ENCODE measurements around the gene APBA2.

- no peak for TF ChIP-seq POLR2AphosphoS5 (IDR thresholded peaks at IDR 0.05)
- no peak for TF ChIP-seq CTCF (IDR thresholded peaks at IDR 0.05)
These were observed 201.1 kb downstream of the APBA2 start for GRCh38 chr15:29086891-29087290.

Data from stomach (tissue), 4 donors.